Chondrocyte (in vitro differentiated cells): ENCODE data around the gene DNASE1L2. TPM values are rescaled to one million over a fixed set of nuclear protein-coding genes. Genes with fewer than 3 reads are reported as not detected.

Source experiments
- DNase-seq: peaks from one replicate; pipeline ENCODE4 v3.0.0; 2021; ENCODE audit warnings: mixed read lengths, low spot score
- H3K27ac Mint-ChIP-seq: one replicate; pipeline ENCODE4 v1.8.0; 2021; ENCODE audit warnings: mild to moderate bottlenecking, moderate library complexity, mixed read lengths; ENCODE audit not compliant: unreplicated experiment
- H3K27me3 Mint-ChIP-seq: 2 replicates; pipeline ENCODE4 v1.8.0; 2021; ENCODE audit warnings: low read depth, mixed read lengths
- H3K36me3 Mint-ChIP-seq: 2 replicates; pipeline ENCODE4 v1.8.0; 2021; ENCODE audit warnings: low read depth, mixed read lengths
- H3K4me1 Mint-ChIP-seq: 2 replicates; pipeline ENCODE4 v1.8.0; 2021; ENCODE audit warnings: low read depth, mild to moderate bottlenecking, mixed read lengths
- H3K4me3 Mint-ChIP-seq: one replicate; pipeline ENCODE4 v1.8.0; 2021; ENCODE audit warnings: mild to moderate bottlenecking, moderate library complexity, mixed read lengths; ENCODE audit not compliant: unreplicated experiment
- H3K9me3 Mint-ChIP-seq: 2 replicates; pipeline ENCODE4 v1.8.0; 2021; ENCODE audit warnings: low read depth, mixed read lengths
- CTCF ChIP-seq: fragments of 200-600 bp; sonication (generic); IDR thresholded peaks from 2 replicates; pipeline ENCODE4 v1.5.0; 2021; ENCODE audit warnings: antibody characterized with exemption, mild to moderate bottlenecking, moderate library complexity
- total RNA-seq: library from RNA; stranded (reverse); gene quantifications from 3 replicates; pipeline ENCODE4 v1.2.1, GENCODE V29; 2021

DNASE1L2 gene
- total RNA-seq, 1 donor from 2014 or later = 0.97 TPM

DNA sequence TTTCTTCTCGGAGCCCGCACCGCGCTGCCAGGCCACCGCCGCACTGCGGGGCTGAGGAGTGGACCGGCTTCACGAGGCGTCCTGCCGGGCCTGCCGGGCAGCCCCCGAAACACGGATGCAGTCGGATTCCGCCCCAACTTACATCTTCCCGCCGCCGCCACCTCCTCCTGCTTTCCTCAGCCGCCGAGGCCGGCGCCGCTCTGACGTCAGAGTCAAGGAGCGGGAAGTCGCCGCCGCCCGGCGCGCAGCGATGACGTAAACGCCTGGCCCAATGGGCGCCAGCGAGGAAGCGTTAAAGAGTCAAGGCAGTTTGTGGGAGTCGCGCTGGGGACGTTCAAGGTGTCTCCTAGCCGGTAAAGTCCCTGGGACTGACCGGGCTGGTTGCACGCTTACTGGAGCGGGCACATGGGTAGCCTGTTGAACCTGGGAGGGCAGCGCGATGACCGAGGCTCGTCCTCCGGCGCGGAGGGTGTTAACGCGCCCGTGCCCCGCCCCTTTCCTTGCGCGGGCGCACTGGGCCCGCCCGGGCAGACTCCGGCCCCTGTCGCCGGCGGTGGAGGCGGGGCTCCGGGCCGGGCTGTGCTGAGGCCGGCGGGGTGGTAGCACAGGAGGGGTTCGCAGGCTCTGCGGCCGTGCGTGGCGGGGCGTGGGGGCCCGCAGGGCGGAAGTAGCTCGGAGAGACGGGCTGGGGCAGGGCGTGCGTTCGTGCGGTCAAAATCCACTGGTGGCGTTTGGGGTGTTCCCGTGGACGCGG is 31.8 kb downstream of the DNASE1L2 start, which contains the start of gene RNPS1:
Gene RNPS1 (minus strand): TSS at position 214 of the 754 bp plus-strand sequence. CDS start 3,483 bp downstream, outside the sequence.
- Mint-ChIP-seq H3K9me3 (no peaks in the 10 kb centered on the region), H3K36me3 (peaks cover 2% of the 10 kb centered on the region), H3K4me1 (peaks cover 38% of the 10 kb centered on the region), H3K27me3 (no peaks in the 10 kb centered on the region), H3K4me3 (peak within 1 kb of the TSS; percentile 88), H3K27ac (peak within 1 kb of the TSS; percentile 99)
- peak; percentile 98 for DNase-seq
- no peak for TF ChIP-seq CTCF

GRCh38 chr16:2270070-2270462 is 33.8 kb downstream of the DNASE1L2 start:
- H3K4me1 Mint-ChIP-seq = peaks cover 28% of the 10 kb centered on the region
- no peak for TF ChIP-seq CTCF
- no peak overlapping the region for H3K27ac Mint-ChIP-seq
- no peaks in the 10 kb centered on the region for H3K27me3 Mint-ChIP-seq
- H3K4me3 Mint-ChIP-seq = no peak overlapping the region
- H3K36me3 Mint-ChIP-seq = peaks cover 4% of the 10 kb centered on the region
- DNase-seq = no peak
- H3K9me3 Mint-ChIP-seq = no peaks in the 10 kb centered on the region

- H3K9me3 Mint-ChIP-seq = no peaks in the 10 kb centered on the region
- TF ChIP-seq CTCF = no peak
- no peaks in the 10 kb centered on the region for H3K27me3 Mint-ChIP-seq
- H3K4me1 Mint-ChIP-seq = peaks cover 22% of the 10 kb centered on the region
- peaks cover 4% of the 10 kb centered on the region for H3K36me3 Mint-ChIP-seq
- no peak overlapping the region for H3K27ac Mint-ChIP-seq
- no peak for DNase-seq
- no peak overlapping the region for H3K4me3 Mint-ChIP-seq
Measured at GRCh38 chr16:2270588-2271470, 34.6 kb downstream of the DNASE1L2 start.

- TF ChIP-seq CTCF = no peak
- Mint-ChIP-seq H3K27me3 (no peaks in the 10 kb centered on the region), H3K9me3 (no peaks in the 10 kb centered on the region), H3K4me3 (no peak overlapping the region), H3K4me1 (peaks cover 13% of the 10 kb centered on the region), H3K36me3 (peaks cover 4% of the 10 kb centered on the region), H3K27ac (no peak overlapping the region)
- peak; percentile 87 for DNase-seq
Measured at GRCh38 chr16:2271848-2272461, 35.7 kb downstream of the DNASE1L2 start.

- Mint-ChIP-seq H3K27ac (no peak overlapping the region), H3K27me3 (no peaks in the 10 kb centered on the region), H3K4me1 (peaks cover 11% of the 10 kb centered on the region), H3K4me3 (no peak overlapping the region), H3K36me3 (peaks cover 5% of the 10 kb centered on the region), H3K9me3 (no peaks in the 10 kb centered on the region)
- TF ChIP-seq CTCF = no peak
- peak; percentile 77 for DNase-seq
Measured at GRCh38 chr16:2273484-2273883, 37.2 kb downstream of the DNASE1L2 start.
